Right ventricle myocardium superior (tissue), 1 donor: ENCODE results near the gene GTSF1L. TPM values are rescaled to one million over a fixed set of nuclear protein-coding genes. Genes with fewer than 3 reads are reported as not detected.

ENCODE experiments used
- ATAC-seq: fragments of 200-7000 bp; cut with Tn5 transposase; one replicate; pipeline ENCODE4 v1.9.1; 2020; ENCODE audit warnings: mild to moderate bottlenecking; ENCODE audit not compliant: poor library complexity
- DNase-seq: peaks from one replicate; pipeline ENCODE4 v3.0.0-alpha.2; 2020
- intact Hi-C: fragments of 100-400 bp; cut with DNase I; formaldehyde crosslinking; loops from one replicate; pipeline ENCODE4 v1.11.2; 2022
- total RNA-seq: library from RNA; stranded (reverse); fragmentation: NEBNext Ultra II Directional; extraction: Animal tissue kit (Norgen Biotek cat#: 25700); gene quantifications from one replicate; pipeline ENCODE4 v1.2.1, GENCODE V29; 2021
- donor health status: DM: no; HTN: yes; CAD: no; lungs with severe emphysema.

Gene GTSF1L
- total RNA-seq, 1 donor from 2014 or later, result not detected

GRCh38 chr20:43722153-43722505 lies 4.7 kb downstream of the GTSF1L start:
- no peak for DNase-seq
- no peak for ATAC-seq
- intact Hi-C loops, result no loop called here

GRCh38 chr20:43721429-43722152 lies 5.2 kb downstream of the GTSF1L start:
- ATAC-seq (no peak), DNase-seq (peak; percentile 33)

GRCh38 chr20:43721097-43721428 lies 5.7 kb downstream of the GTSF1L start:
- DNase-seq (no peak), ATAC-seq (no peak)
- intact Hi-C loops, result no loop called here

More at GRCh38 chr20:43721429-43722152, 5.2 kb downstream of the GTSF1L start:
- intact Hi-C loops, result no loop called here

GRCh38 chr20:43720007-43720406 lies 6.8 kb downstream of the GTSF1L start:
- intact Hi-C loops, result no loop called here
- DNase-seq (no peak), ATAC-seq (no peak)

- intact Hi-C loops, result no loop called here
- DNase-seq, result peak; percentile 8
- ATAC-seq, result no peak
These were observed 9.2 kb downstream of the GTSF1L start for GRCh38 chr20:43717616-43717995.

- intact Hi-C loops, result no loop called here
- ATAC-seq, result no peak
- peak; percentile 34 for DNase-seq
These were observed 9.8 kb downstream of the GTSF1L start for GRCh38 chr20:43716757-43717615.

- ATAC-seq (no peak), DNase-seq (peak; percentile 14)
- intact Hi-C loops, result no loop called here
These were observed 10.7 kb downstream of the GTSF1L start for GRCh38 chr20:43716123-43716522.

- intact Hi-C loops, result no loop called here
- ATAC-seq (no peak), DNase-seq (no peak)
These were observed 11.3 kb downstream of the GTSF1L start for GRCh38 chr20:43715511-43715910.

GRCh38 chr20:43715044-43715443 lies 11.8 kb downstream of the GTSF1L start:
- intact Hi-C loops, result no loop called here
- no peak for DNase-seq
- ATAC-seq, result no peak

- no peak for ATAC-seq
- peak; percentile 29 for DNase-seq
- intact Hi-C loops, result no loop called here
These were observed 15.6 kb downstream of the GTSF1L start for GRCh38 chr20:43711098-43711654.

GRCh38 chr20:43710370-43711044 lies 16.3 kb downstream of the GTSF1L start:
- DNase-seq, result no peak
- ATAC-seq, result no peak
- intact Hi-C loops, result no loop called here

GRCh38 chr20:43702502-43702901 lies 24.3 kb downstream of the GTSF1L start:
- intact Hi-C loops, result no loop called here
- DNase-seq, result peak; percentile 39

GRCh38 chr20:43700627-43701026 lies 26.2 kb downstream of the GTSF1L start:
- intact Hi-C loops, result no loop called here
- no peak for ATAC-seq
- peak; percentile 21 for DNase-seq

More at GRCh38 chr20:43702502-43702901, 24.3 kb downstream of the GTSF1L start:
- ATAC-seq, result no peak

GRCh38 chr20:43699941-43700565 lies 26.7 kb downstream of the GTSF1L start:
- DNase-seq, result peak; percentile 24
- intact Hi-C loops, result no loop called here

GRCh38 chr20:43695571-43695970 lies 31.2 kb downstream of the GTSF1L start:
- intact Hi-C loops, result no loop called here
- ATAC-seq (no peak), DNase-seq (peak; percentile 21)

More at GRCh38 chr20:43699941-43700565, 26.7 kb downstream of the GTSF1L start:
- no peak for ATAC-seq

GRCh38 chr20:43694763-43695162 lies 32.0 kb downstream of the GTSF1L start:
- DNase-seq (peak; percentile 6), ATAC-seq (peak; percentile 53)
- intact Hi-C loops, result no loop called here

GRCh38 chr20:43691928-43692524 lies 34.8 kb downstream of the GTSF1L start:
- DNase-seq (peak; percentile 37), ATAC-seq (no peak)
- intact Hi-C loops, result no loop called here

- DNase-seq (peak; percentile 32), ATAC-seq (no peak)
- intact Hi-C loops, result no loop called here
These were observed 35.7 kb downstream of the GTSF1L start for GRCh38 chr20:43690943-43691598.
